KOPT-K1 (cell line): ENCODE data around the gene VPS35L.

Source experiments
- H3K27ac ChIP-seq: fragments of 200-600 bp; sonication (generic); 2 replicates; pipeline ENCODE4 v1.5.1; 2016; ENCODE audit warnings: antibody characterized with exemption, mild to moderate bottlenecking, low read depth, low read length; ENCODE audit not compliant: poor library complexity, severe bottlenecking
- H3K36me3 ChIP-seq: fragments of 200-600 bp; sonication (generic); 2 replicates; pipeline ENCODE4 v1.5.1; 2017; ENCODE audit warnings: antibody characterized with exemption, mild to moderate bottlenecking, low read length, moderate library complexity; ENCODE audit not compliant: insufficient read depth
- H3K9me3 ChIP-seq: fragments of 200-600 bp; sonication (generic); 2 replicates; pipeline ENCODE4 v1.5.1; 2017; ENCODE audit warnings: antibody characterized with exemption, low read length, mild to moderate bottlenecking; ENCODE audit not compliant: insufficient read depth, poor library complexity, severe bottlenecking

Gene VPS35L

DNA sequence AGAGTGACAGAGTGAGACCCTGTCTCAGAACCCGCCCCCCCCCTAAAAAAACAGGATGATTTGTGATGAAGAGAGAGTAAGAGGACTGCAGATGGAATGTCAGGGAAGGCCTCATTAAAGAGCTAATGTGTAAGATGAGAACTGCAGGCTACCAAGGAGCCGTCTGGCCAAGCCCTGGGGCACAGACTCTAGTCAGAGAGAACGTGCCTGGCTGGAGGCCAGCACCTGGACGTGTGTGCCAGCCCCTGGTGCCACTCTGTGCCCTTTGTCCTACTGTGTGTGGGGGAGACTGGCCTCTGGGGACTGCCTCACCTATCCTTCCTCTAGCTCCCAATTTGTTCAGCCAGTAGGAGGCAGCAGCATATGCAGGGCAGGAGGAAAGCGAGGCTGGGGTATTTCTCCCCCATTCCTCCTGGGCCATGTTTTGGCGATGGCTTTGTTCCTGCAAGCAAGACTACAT lies 125.4 kb downstream of the VPS35L start:
- H3K36me3 ChIP-seq: peaks cover 58% of the 10 kb centered on the region
- H3K27ac ChIP-seq: no peak overlapping the region
- no peaks in the 10 kb centered on the region for H3K9me3 ChIP-seq

GRCh38 chr16:19681637-19682036 lies 126.1 kb downstream of the VPS35L start:
- Histone ChIP-seq H3K36me3 (peaks cover 60% of the 10 kb centered on the region), H3K9me3 (no peaks in the 10 kb centered on the region), H3K27ac (no peak overlapping the region)

- H3K36me3 ChIP-seq: peaks cover 77% of the 10 kb centered on the region
- no peaks in the 10 kb centered on the region for H3K9me3 ChIP-seq
- no peak overlapping the region for H3K27ac ChIP-seq
Measured at GRCh38 chr16:19683453-19684236, 128.1 kb downstream of the VPS35L start.

DNA sequence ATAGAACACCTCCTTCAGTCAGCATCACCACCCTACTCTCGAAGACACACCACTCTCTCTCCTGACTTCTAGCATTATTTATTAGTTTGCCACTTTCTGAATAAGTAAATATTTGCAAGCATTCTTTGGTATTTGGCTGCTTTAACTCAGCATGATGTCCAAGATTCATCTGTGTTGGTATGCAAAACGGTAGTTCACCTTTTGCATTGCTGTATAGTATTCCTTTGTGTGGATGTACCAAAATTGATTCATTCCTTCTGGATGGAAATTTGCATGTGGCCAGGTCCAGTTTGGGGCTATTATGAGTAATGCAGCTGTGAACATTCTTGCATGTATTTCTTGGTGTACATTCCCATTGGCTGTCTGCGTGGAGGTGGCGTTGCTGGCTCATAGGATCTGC lies 129.7 kb downstream of the VPS35L start:
- H3K9me3 ChIP-seq: no peaks in the 10 kb centered on the region
- no peak overlapping the region for H3K27ac ChIP-seq
- H3K36me3 ChIP-seq: peaks cover 79% of the 10 kb centered on the region

GRCh38 chr16:19687279-19687678 lies 131.8 kb downstream of the VPS35L start:
- H3K36me3 ChIP-seq: peaks cover 84% of the 10 kb centered on the region
- no peak overlapping the region for H3K27ac ChIP-seq
- H3K9me3 ChIP-seq: no peaks in the 10 kb centered on the region

GRCh38 chr16:19688396-19689024 lies 133.0 kb downstream of the VPS35L start:
- Histone ChIP-seq H3K36me3 (peaks cover 83% of the 10 kb centered on the region), H3K9me3 (no peaks in the 10 kb centered on the region), H3K27ac (no peak overlapping the region)

DNA sequence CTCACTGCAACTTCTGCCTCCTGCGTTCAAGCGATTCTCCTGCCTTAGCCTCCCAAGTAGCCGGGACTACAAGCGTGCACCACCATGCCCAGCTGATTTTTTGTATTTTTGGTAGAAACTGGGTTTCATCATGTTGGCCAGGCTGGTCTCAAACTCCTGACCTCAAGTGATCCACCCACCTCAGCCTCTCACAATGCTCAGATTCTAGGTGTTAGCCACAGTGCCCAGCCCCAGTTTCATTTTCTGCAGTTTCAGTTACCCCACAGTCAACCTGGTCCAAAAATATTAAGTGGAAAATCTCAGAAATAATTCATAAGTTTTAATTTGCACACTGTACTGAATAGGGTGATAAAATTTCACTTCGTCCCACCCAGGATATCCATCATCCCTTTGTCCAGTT lies 133.8 kb downstream of the VPS35L start:
- Histone ChIP-seq H3K27ac (no peak overlapping the region), H3K9me3 (no peaks in the 10 kb centered on the region), H3K36me3 (peaks cover 82% of the 10 kb centered on the region)

- no peak overlapping the region for H3K27ac ChIP-seq
- H3K36me3 ChIP-seq: peaks cover 82% of the 10 kb centered on the region
Measured at GRCh38 chr16:19690196-19690595, 134.7 kb downstream of the VPS35L start.

DNA sequence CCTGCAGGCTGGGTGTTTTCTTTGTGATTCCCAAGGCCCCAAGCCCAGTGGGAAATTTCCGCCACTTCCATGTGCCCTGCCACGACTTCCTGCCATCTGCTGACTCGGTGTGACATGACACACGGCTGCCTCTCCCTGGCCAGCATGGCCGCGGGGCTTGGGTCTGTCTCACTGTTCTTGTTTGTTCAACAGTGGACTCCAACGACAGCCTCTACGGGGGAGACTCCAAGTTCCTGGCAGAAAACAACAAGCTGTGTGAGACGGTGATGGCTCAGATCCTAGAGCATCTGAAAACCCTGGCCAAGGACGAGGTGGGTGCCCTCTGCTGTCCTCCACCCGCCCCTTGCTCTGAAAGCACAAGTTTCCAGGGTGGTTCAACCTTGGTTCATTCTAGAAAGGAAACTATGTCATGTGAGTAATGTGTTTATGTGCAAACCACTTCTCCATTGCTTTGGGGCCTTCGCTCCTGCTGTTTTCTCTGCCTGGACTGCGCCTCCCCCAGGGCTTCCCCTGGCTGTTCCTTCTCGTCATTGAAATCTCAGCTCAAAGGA lies 135.7 kb downstream of the VPS35L start:
- H3K9me3 ChIP-seq: no peaks in the 10 kb centered on the region
- peaks cover 73% of the 10 kb centered on the region for H3K36me3 ChIP-seq
- H3K27ac ChIP-seq: no peak overlapping the region

More at GRCh38 chr16:19690196-19690595, 134.7 kb downstream of the VPS35L start:
- no peaks in the 10 kb centered on the region for H3K9me3 ChIP-seq

- H3K36me3 ChIP-seq: peaks cover 75% of the 10 kb centered on the region
- no peaks in the 10 kb centered on the region for H3K9me3 ChIP-seq
- no peak overlapping the region for H3K27ac ChIP-seq
Measured at GRCh38 chr16:19694989-19695388, 139.5 kb downstream of the VPS35L start.

GRCh38 chr16:19696328-19696727 lies 140.8 kb downstream of the VPS35L start:
- Histone ChIP-seq H3K36me3 (peaks cover 81% of the 10 kb centered on the region), H3K27ac (no peak overlapping the region)

GRCh38 chr16:19696961-19697360 lies 141.5 kb downstream of the VPS35L start:
- no peaks in the 10 kb centered on the region for H3K9me3 ChIP-seq
- H3K36me3 ChIP-seq: peaks cover 80% of the 10 kb centered on the region
- H3K27ac ChIP-seq: no peak overlapping the region

More at GRCh38 chr16:19696328-19696727, 140.8 kb downstream of the VPS35L start:
- no peaks in the 10 kb centered on the region for H3K9me3 ChIP-seq

DNA sequence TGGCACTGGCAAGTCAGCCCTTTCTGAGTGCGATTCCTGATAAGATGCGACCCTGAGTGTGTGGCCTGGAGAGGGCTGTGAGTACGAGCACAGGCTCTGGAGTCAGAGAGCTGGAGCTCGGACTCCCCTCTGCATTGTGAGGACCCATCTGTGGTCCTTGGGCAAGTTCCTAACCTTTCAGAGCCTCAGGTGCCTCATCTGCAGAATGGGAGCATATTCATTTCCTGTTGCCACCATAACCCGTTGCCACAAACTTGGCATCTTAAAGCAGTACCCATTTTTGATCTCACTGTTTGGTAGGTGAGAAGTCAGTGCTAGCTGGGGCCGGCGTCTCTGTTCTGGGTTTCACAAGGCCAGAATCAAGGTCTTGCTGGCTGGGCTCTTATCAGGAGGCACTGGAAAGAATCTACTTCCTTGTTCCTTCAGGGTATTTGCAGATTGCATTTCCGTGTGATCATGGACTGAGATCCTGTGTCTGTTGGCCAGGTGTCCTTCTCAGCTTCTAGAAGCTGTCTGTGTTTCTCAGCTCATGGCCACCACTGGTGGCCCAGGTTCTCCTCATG lies 142.3 kb downstream of the VPS35L start:
- Histone ChIP-seq H3K27ac (no peak overlapping the region), H3K36me3 (peaks cover 80% of the 10 kb centered on the region), H3K9me3 (no peaks in the 10 kb centered on the region)

DNA sequence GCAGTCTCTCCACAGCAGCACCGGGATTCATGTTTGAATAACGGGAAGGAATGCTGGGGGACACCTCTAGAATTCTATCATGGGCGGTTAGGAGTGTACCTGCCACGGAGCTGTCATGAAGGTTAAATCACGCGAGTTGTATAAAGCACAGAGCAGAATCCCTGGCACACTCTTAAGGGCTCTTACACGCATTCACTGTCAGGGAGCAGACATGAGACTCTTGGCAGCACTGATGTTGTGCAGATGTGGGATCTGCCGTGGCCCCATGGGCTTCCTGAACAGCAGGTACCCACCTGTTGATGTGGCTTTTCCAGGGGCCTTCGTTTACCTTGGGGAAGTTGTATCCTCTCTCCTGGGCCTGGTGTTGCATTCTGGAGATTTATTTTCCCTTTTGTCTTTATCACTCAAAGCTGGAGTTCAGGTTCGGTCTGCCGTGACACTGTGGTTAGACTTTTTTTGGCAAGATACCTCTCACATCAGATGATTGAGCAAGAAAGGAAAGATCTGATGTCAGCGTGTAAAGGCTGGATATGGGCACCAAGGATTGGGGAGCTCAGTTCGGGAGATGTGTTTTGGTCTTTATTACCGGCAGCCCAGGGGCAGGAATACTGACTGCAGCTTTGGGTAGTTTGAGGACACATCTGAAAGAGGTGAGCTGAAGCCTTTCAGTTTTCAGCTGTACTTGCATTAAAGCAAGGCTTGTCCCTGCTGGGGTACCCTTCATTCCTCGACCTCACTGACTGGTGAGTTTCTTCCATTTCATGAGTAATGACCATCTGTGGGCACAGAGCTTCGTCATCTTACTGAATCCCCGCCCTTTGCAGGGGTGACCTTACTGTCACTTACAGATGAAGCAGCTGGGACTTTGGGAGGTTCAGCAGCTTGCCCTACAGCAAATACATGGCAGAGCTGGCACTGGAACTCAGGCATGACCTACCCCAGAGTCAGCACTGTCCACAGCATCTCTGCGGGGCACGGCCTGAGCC lies 143.3 kb downstream of the VPS35L start:
- H3K36me3 ChIP-seq: peaks cover 82% of the 10 kb centered on the region
- H3K27ac ChIP-seq: no peak overlapping the region
- H3K9me3 ChIP-seq: no peaks in the 10 kb centered on the region
